ENCODE results near the gene NAP1L5.

The NAP1L5 gene

GRCh38 chr4:88659055-88659889, 38.4 kb downstream of the NAP1L5 start:
- no peaks in the 10 kb centered on the region for H3K9me3 Mint-ChIP-seq
- H3K27me3 Mint-ChIP-seq: no peaks in the 10 kb centered on the region
- H3K36me3 Mint-ChIP-seq (ENCODE audit: low read depth): peaks cover 39% of the 10 kb centered on the region
- no peak overlapping the region for H3K27ac Mint-ChIP-seq
- H3K4me3 Mint-ChIP-seq: no peak overlapping the region
- peaks cover 4% of the 10 kb centered on the region for H3K4me1 Mint-ChIP-seq (ENCODE audit: low read depth)

GRCh38 chr4:88655226-88655625, 42.4 kb downstream of the NAP1L5 start:
- H3K4me3 Mint-ChIP-seq: no peak overlapping the region
- no peaks in the 10 kb centered on the region for H3K27me3 Mint-ChIP-seq
- H3K4me1 Mint-ChIP-seq (ENCODE audit: low read depth): peaks cover 16% of the 10 kb centered on the region
- peaks cover 33% of the 10 kb centered on the region for H3K36me3 Mint-ChIP-seq (ENCODE audit: low read depth)
- no peaks in the 10 kb centered on the region for H3K9me3 Mint-ChIP-seq
- no peak overlapping the region for H3K27ac Mint-ChIP-seq

GRCh38 chr4:88653371-88653946, 44.2 kb downstream of the NAP1L5 start:
- no peaks in the 10 kb centered on the region for H3K9me3 Mint-ChIP-seq
- peaks cover 25% of the 10 kb centered on the region for H3K4me1 Mint-ChIP-seq (ENCODE audit: low read depth)
- no peak overlapping the region for H3K4me3 Mint-ChIP-seq
- peak overlapping the region; percentile 36 for H3K27ac Mint-ChIP-seq
- peaks cover 33% of the 10 kb centered on the region for H3K36me3 Mint-ChIP-seq (ENCODE audit: low read depth)
- no peaks in the 10 kb centered on the region for H3K27me3 Mint-ChIP-seq

- Mint-ChIP-seq H3K27me3 (no peaks in the 10 kb centered on the region), H3K27ac (peak overlapping the region; percentile 27), H3K4me1 (ENCODE audit: low read depth) (peaks cover 59% of the 10 kb centered on the region), H3K9me3 (no peaks in the 10 kb centered on the region), H3K4me3 (no peak overlapping the region), H3K36me3 (ENCODE audit: low read depth) (peaks cover 14% of the 10 kb centered on the region)
Measured at GRCh38 chr4:88649716-88650115, 47.9 kb downstream of the NAP1L5 start.

DNA sequence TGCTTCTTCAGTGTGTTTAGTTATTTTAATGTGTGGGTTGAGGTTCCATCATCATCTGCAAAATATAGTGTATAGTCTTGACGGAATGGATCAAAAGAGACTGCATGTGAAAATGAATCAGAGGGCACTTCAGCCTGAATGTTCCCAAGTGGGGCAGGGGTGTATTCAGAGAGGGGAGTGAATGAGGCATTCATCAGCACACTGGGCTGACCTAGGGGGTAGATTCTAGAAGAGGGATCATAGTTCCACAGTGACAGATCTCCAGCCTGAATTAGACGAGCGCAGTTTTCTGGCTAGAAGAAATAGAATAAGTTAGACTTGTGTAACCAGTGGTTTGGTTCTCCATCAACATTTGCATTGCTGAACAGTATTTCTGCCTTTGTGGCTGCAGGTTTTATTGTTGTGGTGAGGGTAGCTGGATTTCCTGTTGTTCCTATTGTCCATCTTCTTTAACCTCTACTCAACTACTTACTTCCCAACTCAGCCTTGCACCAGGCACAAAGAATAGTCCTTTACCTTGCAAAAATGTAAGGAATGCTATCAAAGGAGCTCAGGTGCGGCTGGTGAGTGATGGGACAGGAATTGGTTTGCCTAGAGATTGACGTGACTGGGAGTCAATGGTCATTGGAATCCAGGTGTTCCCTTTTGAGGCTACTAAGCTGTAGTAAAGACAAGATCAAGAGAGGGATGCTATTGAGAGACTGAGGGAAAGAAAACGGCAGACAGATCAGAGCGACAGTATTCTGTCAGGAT, 50.9 kb downstream of the NAP1L5 start:
- Mint-ChIP-seq H3K4me1 (ENCODE audit: low read depth) (peaks cover 51% of the 10 kb centered on the region), H3K9me3 (no peaks in the 10 kb centered on the region), H3K4me3 (no peak overlapping the region), H3K36me3 (ENCODE audit: low read depth) (peaks cover 8% of the 10 kb centered on the region), H3K27ac (no peak overlapping the region), H3K27me3 (no peaks in the 10 kb centered on the region)

GRCh38 chr4:88645994-88646393, 51.6 kb downstream of the NAP1L5 start:
- Mint-ChIP-seq H3K4me3 (no peak overlapping the region), H3K27me3 (no peaks in the 10 kb centered on the region), H3K9me3 (no peaks in the 10 kb centered on the region), H3K4me1 (ENCODE audit: low read depth) (peaks cover 56% of the 10 kb centered on the region), H3K27ac (no peak overlapping the region), H3K36me3 (ENCODE audit: low read depth) (peaks cover 8% of the 10 kb centered on the region)

Measured in stimulated activated naive CD8-positive, alpha-beta T cell treated with anti-CD3 and anti-CD28 coated beads, Interleukin-15, Interleukin-2, amounts not matched to agents 100 ng/mL and 50 ng/mL, for 24 hours (primary cell).